M059J (cell line): ENCODE data around the gene STAC2. TPM values are rescaled to one million over a fixed set of nuclear protein-coding genes. Genes with fewer than 3 reads are reported as not detected.

Source experiments
- DNase-seq: peaks from one replicate; pipeline ENCODE4 v3.0.0-alpha.2; 2012; ENCODE audit warnings: low read depth
- total RNA-seq: library from RNA; depleted of rRNA; stranded (reverse); fragments of >200 nt; shearing (Covaris generic); gene quantifications from 2 replicates; pipeline ENCODE4 v1.2.3, GENCODE V29; 2014

Gene STAC2
- total RNA-seq, 1 experiment from 2014 or later, result 0.07 TPM

DNA sequence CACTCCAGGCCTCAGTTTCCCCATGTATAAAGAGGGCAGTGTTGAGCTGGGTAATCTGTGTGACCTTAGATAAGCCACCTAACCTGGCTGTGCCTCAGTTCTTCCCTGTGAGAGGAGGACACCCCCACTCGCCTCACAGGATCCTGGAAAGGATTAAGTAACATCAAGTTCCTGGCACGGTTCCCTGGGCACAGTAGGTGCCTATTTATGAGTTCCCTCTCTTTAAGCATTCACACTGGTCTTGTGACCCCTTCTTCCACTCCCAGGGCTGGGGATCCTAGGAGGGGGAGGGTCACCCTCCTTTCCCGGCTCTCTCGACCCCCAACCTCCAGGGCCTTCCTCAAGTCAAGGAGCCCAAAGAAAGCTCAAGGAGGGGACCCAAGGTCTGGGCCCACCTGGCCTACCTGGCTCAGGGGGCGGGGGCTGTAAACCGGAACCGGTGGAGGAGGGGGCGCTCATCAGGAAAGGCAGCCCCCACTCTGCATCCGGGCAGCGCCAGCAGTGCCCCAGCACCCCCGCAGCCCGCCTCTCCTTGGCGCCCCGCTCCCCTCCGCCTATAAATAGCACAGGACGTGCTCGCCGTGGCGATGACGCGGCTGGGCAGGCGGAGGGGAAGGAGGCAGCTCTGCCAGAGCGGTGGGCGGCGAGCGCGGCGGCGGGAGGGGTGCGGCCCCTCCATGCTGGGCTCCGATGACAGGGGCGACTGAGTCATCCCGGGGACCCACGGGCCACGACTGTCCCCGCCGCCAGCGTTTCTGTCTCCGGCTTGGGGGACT, 16.2 kb downstream of the STAC2 start:
- DNase-seq, result peak; percentile 47

DNA sequence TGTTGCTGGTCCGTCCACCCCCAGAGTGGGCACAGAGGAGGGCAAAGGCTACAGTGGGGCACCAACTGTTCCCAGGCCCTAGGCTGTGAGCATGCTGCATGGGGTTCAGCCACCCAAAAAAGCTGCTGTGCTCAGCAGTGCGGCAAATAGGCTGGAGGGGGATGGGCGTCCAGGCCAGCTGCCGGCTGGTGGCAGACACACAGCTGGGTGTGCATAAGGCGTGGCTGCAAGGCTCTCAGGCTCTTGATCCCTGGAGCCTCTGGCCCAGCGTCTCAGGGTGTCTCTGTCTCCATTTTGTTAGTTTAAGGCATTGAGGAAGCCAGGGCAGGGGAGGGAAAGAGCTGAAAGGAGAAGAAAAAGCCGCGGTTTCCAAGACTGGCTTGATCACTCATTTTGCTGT, 16.9 kb downstream of the STAC2 start:
- DNase-seq, result no peak

DNA sequence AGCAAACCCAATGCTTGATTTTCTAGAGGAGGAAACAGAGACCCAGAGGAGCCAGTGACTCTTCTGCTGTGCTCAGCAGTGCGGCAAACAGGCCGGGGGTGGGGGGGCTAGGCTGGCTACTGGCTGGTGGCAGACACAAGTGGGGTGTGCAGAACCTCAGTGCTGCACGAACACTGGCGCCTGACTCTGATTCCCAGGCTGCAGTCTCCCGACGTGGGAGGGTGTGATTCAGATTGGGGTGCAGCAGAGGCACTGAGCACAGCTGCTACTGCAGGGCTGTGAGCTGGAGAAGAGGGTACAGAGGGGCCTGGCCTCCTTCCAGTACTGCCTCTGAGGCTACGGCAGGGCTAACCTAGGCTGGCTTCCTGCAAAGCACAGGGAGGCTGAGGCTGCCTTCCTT, 17.6 kb downstream of the STAC2 start:
- DNase-seq, result no peak

DNA sequence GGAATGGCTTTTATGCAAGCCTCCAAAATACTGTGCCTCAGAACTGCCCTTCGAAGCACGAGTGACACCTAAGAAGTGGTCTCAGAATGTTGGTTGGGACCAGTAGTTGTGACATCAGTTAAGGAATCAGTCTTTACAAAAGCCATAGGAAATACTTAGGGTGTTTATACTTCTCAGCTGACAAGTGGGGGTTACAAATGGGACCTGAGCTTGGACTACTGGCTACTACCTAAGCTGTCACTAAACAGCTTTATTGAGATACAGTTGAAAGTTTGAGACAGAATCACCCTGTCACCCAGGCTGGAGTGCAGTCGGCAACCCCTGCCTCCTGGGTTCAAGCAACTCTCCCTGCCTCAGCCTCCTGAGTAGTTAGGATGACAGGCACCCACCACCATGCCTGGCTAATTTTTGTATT, 20.6 kb downstream of the STAC2 start:
- DNase-seq, result no peak

DNA sequence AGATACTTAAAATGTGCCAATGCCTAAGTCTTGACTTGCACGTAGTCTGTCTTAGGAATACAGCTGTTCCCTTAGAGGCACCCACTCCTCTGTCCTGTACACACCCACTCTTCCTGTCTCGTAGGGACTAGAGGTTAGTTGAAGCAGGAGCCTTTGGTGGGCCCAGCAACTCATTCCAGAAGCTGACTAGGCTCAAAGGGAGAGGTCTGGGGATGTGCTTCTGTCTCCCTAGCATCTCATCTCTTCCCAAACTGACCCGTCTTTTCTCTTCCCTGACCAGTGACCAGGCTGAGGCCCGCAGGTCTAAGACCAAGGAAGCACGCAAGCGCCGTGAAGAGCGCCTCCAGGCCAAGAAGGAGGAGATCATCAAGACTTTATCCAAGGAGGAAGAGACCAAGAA, 21.5 kb downstream of the STAC2 start:
- no peak for DNase-seq

DNA sequence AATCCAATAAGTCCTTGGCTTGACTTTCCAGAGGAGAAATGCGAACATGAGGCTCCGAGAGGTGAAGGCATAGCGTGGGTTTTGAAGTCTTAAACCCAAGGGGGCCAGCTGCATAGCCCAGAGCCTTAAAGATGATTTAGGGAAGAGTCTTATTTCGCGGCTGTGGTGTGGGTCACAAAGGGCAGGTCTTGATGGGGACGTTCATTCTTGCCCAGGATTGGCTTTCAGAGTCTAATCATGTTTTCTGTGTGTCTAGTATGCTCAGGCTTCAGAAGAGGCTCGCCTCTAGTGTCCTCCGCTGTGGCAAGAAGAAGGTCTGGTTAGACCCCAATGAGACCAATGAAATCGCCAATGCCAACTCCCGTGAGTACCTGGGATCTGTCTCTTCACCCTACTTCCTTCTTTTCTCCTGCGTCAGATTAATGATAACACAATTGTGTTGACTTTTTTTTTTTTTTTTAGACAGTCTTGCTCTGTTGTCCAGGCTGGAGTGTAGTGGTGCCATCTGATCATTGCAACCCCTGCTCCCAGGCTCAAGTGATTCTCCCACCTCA, 24.7 kb downstream of the STAC2 start:
- no peak for DNase-seq

DNA sequence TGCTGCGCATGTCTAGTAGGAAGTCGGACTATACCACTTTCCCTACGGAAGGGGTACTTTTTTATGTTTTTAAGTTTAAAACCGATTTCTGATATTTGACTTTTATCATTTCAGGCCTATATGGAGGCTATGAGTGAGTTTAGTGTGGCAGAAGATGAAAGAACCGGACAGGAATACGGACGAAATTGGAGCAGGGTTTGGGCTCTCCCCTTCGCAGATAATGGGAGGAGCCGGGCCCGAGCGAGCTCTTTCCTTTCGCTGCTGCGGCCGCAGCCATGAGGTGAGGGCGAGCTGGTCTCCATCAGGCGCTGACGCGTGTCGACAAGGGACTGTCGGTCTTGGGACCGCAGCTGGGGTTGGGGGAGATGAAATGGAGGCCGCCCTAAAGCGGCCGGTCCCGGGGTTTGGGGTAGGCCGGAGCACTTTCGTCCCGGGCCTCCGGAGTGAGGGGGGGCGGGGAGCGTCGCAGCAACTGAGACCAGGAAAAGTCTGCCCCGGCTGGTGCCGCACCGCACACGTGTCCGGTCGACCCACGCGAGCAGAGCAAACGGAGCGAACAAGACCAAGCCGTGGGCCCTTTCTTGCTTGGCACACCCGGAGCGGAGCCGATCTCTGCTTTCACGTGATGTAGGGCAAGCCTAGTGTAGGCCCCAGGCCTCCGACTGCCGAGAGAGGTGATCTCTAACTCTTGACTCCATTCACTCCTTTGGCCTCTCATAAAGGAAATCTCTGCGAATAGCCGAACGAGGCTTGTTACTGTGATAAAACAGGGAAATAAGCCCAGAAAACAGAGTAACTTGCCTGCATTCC, 25.5 kb downstream of the STAC2 start, which contains the start of gene RPL19:
RPL19 (plus strand) TSS at position 214 of the 810 bp plus-strand sequence; CDS start at position 276, 62 bp downstream.
- DNase-seq, result no peak

DNA sequence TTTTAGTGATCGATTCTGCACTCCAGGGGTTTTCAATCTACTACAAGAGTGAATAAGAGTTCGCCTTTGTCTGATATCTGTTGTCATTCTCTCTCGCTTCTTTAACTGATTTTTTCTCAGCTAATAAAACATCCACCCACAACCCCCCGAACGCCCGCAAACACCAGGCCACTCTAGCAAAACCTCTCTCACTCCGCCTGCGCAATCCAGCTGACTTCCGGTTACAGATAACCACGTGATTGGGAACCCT, 26.0 kb downstream of the STAC2 start:
- peak; percentile 90 for DNase-seq

DNA sequence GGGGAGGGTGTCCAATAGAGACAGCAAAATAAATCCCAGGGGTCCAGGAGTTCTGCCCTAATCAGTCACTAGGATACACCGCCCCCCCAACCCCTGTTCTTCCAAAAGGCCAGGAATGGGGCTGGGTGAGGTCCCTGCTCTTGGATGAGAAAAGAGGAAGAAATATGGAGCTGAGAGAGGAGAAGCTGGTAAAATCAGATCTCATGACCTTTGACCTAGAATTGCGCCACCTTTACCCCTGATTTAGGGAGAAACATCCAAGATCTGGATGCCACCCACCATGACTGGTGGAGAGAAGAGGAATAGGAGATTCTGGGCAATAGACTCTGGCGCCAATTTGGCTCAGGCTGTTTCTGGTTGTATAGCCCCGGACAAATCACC, 27.6 kb downstream of the STAC2 start:
- no peak for DNase-seq

DNA sequence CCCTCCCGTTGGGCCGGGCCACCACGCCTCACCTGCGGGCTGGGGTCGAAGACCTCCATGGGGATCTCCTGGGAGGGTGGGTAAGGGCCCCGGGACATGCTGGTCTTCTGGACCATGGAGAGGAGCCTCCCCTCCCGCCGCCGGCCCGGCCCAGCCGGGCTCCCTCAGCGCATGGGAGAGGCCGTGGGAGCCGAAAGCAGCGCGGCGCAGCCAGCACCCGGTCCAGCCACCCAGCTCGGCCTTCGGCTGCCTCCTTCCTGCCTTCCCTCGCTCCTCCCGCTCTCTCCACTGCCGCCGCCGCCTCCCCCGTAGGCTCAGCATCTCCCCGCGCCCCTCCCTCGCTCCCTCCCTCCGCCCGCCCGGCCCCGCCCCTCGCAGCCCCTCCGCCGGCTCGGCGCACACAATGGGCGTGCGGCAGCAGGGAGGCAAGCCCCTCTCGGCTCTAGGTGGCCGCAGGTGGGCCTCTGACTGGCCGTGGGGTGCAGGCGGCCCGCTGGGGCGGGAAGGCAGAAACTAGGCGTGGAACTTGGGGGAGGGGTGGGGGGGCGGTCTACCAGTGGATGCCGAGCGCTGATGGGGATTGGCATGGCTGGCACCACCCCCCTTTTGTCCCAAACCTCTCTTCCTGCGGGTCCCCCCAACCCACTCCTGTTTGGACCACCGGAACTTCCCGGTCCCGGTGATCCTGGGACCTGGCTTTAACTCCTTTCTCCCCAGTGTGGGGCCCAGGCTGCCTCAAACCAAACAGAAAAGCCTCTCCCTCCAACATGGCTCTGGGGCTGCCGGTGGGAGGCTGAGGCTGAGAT, 28.2 kb downstream of the STAC2 start, which contains the start of gene CACNB1:
CACNB1 (minus strand) TSS at position 290 of the 806 bp plus-strand sequence; CDS start at position 116, 174 bp downstream.
- peak; percentile 73 for DNase-seq

DNA sequence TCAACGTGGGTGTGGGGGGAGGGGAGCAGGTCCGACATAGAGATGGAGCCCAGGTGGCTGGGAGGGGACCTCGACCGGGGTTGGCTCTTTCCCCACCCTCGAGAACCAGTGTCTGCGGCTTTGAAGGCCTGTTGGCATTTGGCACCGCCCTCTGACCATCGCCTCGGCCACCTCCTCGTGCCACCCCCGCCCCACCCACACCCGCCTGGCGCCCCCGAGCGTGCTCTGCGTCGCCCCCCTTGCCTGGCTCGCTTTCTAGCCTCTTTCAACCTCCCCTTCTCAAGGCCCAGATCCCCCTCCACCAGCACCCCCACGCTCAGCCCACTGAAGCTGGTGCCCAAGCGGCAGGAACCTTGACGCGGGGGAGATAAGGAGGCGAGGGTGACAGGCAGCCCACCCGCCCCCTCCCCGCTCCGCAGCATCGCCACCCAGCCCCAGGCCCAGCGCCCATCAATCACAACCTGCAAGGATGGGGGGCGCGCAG, 28.9 kb downstream of the STAC2 start:
- no peak for DNase-seq

DNA sequence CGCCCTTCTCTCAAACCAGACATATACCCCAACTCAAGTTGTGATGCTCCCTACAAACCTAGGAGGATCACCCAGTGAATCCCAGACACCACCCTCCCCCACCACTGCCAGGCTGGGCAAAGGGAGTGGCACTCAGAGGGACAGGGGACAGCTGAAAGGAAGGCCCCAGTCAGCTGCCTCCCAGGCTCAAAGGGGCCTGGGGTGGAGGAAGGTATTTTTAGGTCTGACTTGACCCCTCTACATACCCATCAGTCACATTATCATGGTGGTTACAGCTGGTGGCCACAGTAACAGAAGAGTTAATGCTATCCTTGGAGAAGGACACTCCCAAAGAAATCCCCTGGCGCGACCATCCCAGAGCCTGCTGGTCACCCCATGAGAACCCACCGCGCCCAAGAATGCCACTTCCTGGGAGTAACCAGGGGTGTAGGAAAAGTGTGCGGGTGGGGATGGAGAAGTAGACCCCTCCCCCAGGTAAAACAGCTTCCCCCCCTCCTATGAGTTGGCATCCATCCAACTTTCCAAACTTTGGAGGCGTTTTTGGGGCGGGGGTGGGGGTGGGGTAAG, 29.4 kb downstream of the STAC2 start:
- DNase-seq, result no peak

DNA sequence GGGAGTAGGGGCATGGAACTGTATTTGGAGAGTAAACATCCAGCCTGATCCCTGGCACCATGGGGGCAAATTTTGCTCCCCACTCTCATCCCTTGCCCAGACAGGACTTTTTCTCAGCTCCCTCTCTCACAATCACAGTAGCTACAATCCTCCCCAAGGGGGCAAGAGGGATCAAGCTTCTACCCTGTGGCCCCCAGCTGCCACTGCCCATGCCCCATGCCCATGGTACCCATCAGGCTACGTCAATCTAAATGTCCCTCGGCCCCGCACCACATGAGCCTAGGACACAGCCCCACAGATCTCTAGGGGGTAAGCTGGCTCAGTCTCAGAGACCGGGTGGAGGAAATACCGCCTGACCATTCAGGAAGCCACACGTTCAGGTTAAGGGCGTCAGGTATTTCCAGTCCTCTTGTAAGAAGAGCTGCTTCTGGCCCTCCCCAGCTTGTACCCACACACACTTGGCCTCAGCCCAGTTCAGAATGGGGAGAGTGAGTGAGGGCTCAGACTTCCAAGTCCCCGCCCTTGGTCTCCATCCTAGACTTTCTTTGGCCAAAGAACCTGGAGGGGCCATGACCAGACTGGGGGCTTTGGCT, 30.1 kb downstream of the STAC2 start:
- no peak for DNase-seq

DNA sequence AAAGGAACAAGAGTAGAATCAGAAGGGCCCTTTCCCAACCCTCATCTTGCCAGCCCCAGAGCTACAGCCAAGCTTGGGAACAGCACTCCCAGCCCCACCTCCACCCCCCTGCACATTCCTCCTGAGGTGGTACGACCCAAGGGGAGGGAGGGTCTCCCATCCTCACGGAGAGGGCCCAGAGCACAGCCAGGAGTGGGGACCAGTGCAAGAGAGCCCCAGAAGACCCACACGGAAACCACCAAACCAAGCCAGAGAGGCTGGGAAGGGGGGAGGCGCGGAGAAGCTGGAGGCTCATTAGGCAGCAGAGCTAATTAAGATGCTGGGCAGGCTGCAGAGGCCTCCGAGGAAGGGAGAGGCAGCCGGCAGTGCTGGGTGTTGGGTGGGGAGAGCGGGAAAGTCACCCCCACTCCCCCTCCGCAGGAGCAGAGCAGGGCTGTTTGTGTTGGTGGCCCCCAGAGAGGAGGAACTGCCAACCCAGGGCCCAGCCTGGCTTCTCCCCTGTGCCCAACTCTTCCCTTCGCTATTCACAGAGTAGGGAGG, 30.7 kb downstream of the STAC2 start:
- no peak for DNase-seq

DNA sequence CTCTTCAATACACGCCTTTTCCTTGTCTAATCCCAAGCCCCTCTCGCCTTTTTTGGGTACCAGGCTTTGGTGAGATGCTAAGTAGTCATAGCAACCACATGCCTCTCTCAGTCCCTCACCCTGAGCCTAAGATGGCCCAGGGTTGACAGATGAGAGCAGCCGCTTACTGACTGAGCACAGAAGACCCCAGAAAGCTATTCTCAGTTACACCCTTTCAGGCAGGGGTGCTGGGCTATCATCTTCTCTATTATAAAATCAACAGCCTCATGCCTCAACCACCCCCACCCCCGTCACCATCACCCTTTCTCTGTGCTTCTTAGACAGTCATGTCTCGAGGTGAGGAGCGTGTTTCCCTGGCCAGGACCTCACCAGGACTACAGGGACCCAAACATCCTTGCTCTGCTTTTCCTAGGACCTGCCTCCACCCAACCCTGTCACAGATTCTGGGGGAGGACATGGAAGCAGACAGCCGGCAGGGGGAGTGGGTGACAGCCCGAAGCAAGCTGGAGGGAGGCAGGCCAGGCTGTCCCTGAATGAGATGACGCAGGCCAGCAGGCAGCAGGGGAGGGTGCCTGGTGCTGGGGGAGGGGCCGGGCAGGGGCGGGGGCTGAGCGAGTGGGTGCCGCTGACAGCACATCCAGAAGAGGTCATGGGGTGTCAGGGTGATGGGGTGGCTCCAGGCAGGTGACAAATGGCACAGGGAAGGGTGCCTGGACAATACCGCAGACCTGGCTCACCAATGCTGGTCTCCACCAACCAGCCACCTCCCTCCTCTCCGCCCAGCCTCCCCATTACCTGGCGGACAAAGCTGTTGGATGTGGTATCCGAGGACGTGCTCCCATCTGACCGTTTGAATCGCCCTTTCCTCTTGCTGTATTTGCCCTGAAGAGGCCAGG, 31.4 kb downstream of the STAC2 start:
- no peak for DNase-seq

DNA sequence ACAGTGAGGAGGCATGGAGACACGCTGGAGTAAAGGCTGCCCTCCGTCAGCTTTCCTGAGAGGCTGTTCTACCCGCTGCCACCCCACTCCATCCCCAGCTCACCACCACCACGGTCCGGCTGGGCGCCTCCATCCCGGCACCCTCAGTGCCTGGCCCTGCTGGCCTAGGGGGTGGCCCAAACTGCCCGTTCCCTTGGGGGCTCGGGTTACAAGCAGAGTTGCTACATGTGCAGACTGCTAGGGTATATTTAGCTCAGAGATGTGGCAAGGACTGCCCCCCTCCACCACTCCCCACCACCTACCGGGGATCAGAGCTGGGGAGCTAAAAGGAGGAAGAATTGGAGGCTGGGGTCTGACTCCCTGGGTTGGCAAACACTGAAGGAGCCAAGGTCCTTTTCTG, 32.4 kb downstream of the STAC2 start:
- DNase-seq, result no peak

DNA sequence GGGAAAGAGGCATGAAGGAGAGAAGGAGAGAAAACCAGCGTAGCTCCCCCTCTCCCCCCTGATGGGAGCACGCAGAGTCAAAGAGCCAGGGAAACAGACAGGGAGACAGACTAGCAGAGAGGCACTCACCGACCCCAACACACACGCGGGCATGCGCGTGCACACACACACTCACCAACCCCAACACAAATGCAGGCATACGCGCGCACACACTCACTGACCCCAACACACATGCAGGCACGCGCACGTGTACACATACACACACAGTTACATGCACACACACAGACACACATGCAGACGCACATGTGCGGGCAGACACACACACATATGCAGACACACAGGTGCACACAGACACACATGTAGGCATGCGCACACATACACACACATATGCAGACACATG, 32.8 kb downstream of the STAC2 start:
- DNase-seq, result no peak

DNA sequence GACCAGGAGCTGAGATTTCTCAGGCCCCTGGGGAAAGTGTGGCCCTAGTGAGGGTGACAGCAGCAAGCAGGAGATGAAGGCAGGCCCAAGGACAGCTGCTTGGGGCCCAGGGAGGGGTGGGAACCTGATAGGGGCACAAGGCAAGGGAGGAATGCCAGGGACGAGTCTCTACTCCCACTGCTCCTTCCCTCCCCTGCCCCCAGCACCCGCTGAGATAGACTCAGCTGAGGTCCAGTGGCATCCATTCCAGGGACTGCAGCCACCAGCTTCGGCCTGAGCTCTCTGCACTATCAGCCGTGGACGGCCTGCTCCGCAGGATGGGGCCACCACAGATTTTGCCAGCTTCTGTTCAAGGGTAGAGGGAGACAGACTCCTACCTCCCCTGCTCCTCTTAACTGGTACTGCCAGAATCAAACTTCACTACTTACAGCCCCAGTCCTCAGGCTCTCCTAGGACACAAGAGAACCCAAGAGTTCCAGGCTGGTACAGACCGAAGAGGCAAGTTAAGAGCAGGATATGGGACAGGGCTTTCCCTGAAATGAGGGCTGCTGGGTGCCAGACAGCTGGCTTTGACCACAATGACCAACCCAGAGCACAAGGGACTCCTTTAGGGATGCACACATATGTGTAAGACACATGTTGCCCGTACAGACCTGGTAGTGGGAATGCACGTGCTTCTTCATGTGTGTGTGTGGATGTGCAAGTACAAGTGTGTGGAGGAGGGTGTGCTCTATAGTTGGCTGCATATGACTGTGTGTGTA, 33.8 kb downstream of the STAC2 start:
- DNase-seq, result no peak
